K562 (cell line): Measurements from ENCODE around the gene NEDD4L. TPM values are rescaled to one million over a fixed set of nuclear protein-coding genes. Genes with fewer than 3 reads are reported as not detected.

ENCODE experiments used
- BHLHE40 ChIP-seq: IDR thresholded peaks from 2 replicates; pipeline ENCODE4 v1.6.1; 2011; ENCODE audit warnings: low read length, improper control_type of control experiment
- CREB1 ChIP-seq, 2 experiments: sonication (generic) in 1 of 2; formaldehyde crosslinking in 1 of 2; IDR thresholded peaks; 2 replicates each; pipeline versions ENCODE4 v1.6.1 to v1.8.0; 2012 to 2022; ENCODE audit warnings: inconsistent platforms in 1 of 2, mild to moderate bottlenecking in 1 of 2, missing genetic modification reagents in 1 of 2, moderate library complexity in 1 of 2
- DDX20 ChIP-seq: fragments of 450-650 bp; IDR thresholded peaks from 2 replicates; pipeline ENCODE4 v1.6.1; 2016; ENCODE audit warnings: missing genetic modification characterization, low read depth, mild to moderate bottlenecking, missing compliant biosample characterization, moderate library complexity
- GABPB2 ChIP-seq: fragments of 250-450 bp; sonication (Bioruptor Pico); conservative IDR thresholded peaks from 2 replicates; pipeline ENCODE4 v1.5.1; 2021; ENCODE audit warnings: mild to moderate bottlenecking
- GTF2E2 ChIP-seq: fragments of 200-800 bp; sonication (Bioruptor generic); IDR thresholded peaks from 2 replicates; pipeline ENCODE4 v1.6.1; 2016; ENCODE audit warnings: missing genetic modification characterization, missing compliant biosample characterization
- HSF4 ChIP-seq: fragments of 250-450 bp; sonication (Bioruptor Pico); IDR thresholded peaks from 2 replicates; pipeline ENCODE4 v2.1.2; 2022; ENCODE audit warnings: mild to moderate bottlenecking, moderate library complexity, borderline replicate concordance
- TSHZ1 ChIP-seq: fragments of 250-450 bp; sonication (Bioruptor Pico); IDR thresholded peaks from 2 replicates; pipeline ENCODE4 v1.4.0; 2020; ENCODE audit warnings: mild to moderate bottlenecking, moderate library complexity
- ZFPM2 ChIP-seq: fragments of 250-450 bp; sonication (Bioruptor Pico); IDR thresholded peaks from 2 replicates; pipeline ENCODE4 v1.5.1; 2022; ENCODE audit warnings: mild to moderate bottlenecking
- ZNF668 ChIP-seq: fragments of 250-450 bp; sonication (Bioruptor Pico); IDR thresholded peaks from 2 replicates; pipeline ENCODE4 v1.8.0; 2022; ENCODE audit warnings: mild to moderate bottlenecking, inconsistent platforms
- ZNF780A ChIP-seq: fragments of 250-450 bp; sonication (Bioruptor Pico); IDR thresholded peaks from 2 replicates; pipeline ENCODE4 v1.5.0; 2021; ENCODE audit warnings: mild to moderate bottlenecking
- polyA plus RNA-seq, 8 experiments: library from polyadenylated mRNA; depleted of rRNA in 4 of 8; stranded (reverse) in 5 of 8; unstranded in 3 of 8; fragments of >200 nt; fragmentation: Nextera tagmentation in 2 of 8; fragmentation: Illumina TruSeq in 1 of 8; extraction: Ambion mirVana in 2 of 8; extraction: Trizol in 1 of 8; gene quantifications; 2 replicates each; pipeline versions ENCODE4 v1.2.1 to v1.2.3, GENCODE V29; 2011 to 2014; ENCODE audit warnings: inconsistent platforms in 1 of 8, missing spikeins in 1 of 8
- total RNA-seq, 7 experiments: library from RNA; depleted of rRNA in 6 of 7; stranded (reverse); fragments of >200 nt in 6 of 7; fragmentation: Illumina TruSeq in 2 of 7; extraction: Trizol in 2 of 7; gene quantifications; 2 replicates each; pipeline versions ENCODE4 v1.2.1 to v1.2.3, GENCODE V29; 2011 to 2021; ENCODE audit warnings: low replicate concordance in 1 of 7
- TF ChIP-seq, protein P1 (sequence below): fragments of 200-800 bp; sonication (Bioruptor generic); IDR thresholded peaks from 2 replicates; pipeline ENCODE4 v1.6.1; 2016; ENCODE audit warnings: missing genetic modification characterization, missing compliant biosample characterization

NEDD4L gene
- total and polyA plus RNA-seq, 9 of the 15 experiments (the other 6 are each of a cell fraction or from before 2014, with no cell fraction given), result 8.1 to 33.4 (median 19.9) TPM

DNA sequence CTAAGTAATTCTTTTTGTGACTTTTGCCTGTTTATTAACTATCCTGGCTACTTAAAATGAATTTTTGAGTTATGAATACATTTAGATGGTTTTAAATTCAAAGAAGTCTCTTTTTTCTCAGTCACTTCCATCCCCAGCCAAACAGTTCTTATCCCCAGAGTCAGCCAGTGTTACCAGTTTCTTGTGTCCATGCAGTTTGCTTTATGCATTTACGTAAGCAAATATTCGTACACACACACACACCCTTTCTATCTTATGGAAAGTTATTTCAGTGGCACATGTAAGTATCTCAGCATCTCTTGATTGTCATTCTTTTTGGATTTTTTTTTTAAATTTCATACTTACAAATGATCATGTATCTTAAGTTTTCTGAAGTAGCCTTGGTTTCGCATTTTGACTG lies 113.2 kb downstream of the NEDD4L start (continued):
- no peak for TF ChIP-seq GABPB2 (CRISPR knock-in tag)
- no peak for TF ChIP-seq DDX20 (tag)
- no peak for TF ChIP-seq CREB1 (IDR thresholded peaks at IDR 0.05)
- no peak for TF ChIP-seq CREB1 (CRISPR knock-in tag; IDR thresholded peaks at IDR 0.05)
- no peak for TF ChIP-seq ZFPM2
- TF ChIP-seq ZNF780A (CRISPR knock-in tag), result no peak
- no peak for TF ChIP-seq BHLHE40
- no peak for TF ChIP-seq TSHZ1 (CRISPR knock-in tag)
- no peak for TF ChIP-seq GTF2E2
- TF ChIP-seq HSF4 (CRISPR knock-in tag), result no peak
- TF ChIP-seq, protein P1, sequence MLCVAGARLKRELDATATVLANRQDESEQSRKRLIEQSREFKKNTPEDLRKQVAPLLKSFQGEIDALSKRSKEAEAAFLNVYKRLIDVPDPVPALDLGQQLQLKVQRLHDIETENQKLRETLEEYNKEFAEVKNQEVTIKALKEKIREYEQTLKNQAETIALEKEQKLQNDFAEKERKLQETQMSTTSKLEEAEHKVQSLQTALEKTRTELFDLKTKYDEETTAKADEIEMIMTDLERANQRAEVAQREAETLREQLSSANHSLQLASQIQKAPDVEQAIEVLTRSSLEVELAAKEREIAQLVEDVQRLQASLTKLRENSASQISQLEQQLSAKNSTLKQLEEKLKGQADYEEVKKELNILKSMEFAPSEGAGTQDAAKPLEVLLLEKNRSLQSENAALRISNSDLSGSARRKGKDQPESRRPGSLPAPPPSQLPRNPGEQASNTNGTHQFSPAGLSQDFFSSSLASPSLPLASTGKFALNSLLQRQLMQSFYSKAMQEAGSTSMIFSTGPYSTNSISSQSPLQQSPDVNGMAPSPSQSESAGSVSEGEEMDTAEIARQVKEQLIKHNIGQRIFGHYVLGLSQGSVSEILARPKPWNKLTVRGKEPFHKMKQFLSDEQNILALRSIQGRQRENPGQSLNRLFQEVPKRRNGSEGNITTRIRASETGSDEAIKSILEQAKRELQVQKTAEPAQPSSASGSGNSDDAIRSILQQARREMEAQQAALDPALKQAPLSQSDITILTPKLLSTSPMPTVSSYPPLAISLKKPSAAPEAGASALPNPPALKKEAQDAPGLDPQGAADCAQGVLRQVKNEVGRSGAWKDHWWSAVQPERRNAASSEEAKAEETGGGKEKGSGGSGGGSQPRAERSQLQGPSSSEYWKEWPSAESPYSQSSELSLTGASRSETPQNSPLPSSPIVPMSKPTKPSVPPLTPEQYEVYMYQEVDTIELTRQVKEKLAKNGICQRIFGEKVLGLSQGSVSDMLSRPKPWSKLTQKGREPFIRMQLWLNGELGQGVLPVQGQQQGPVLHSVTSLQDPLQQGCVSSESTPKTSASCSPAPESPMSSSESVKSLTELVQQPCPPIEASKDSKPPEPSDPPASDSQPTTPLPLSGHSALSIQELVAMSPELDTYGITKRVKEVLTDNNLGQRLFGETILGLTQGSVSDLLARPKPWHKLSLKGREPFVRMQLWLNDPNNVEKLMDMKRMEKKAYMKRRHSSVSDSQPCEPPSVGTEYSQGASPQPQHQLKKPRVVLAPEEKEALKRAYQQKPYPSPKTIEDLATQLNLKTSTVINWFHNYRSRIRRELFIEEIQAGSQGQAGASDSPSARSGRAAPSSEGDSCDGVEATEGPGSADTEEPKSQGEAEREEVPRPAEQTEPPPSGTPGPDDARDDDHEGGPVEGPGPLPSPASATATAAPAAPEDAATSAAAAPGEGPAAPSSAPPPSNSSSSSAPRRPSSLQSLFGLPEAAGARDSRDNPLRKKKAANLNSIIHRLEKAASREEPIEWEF (CRISPR knock-in tag), result no peak
- no peak for TF ChIP-seq ZNF668 (CRISPR knock-in tag)
